H9 (cell line): ENCODE measurements around the gene OXLD1. TPM values are rescaled to one million over a fixed set of nuclear protein-coding genes. Genes with fewer than 3 reads are reported as not detected.
A peak's percentile ranks its signal among the peaks of the same experiment; 100 is the strongest.

Source experiments
- DNase-seq: peaks from one replicate; pipeline ENCODE4 v3.0.0-alpha.2; 2017
- H2AFZ ChIP-seq: one replicate; pipeline ENCODE4 v1.6.1; 2013; ENCODE audit warnings: mild to moderate bottlenecking, low read length, control low read depth, moderate library complexity
- H2AK5ac ChIP-seq: 2 replicates; pipeline ENCODE4 v1.6.1; 2013; ENCODE audit warnings: low read length, control low read depth, mixed read lengths; ENCODE audit not compliant: insufficient read length
- H2BK120ac ChIP-seq: one replicate; pipeline ENCODE4 v1.6.1; 2013; ENCODE audit warnings: low read depth, mild to moderate bottlenecking, low read length, control low read depth, inconsistent platforms; ENCODE audit not compliant: poor library complexity, severe bottlenecking
- H2BK12ac ChIP-seq: 2 replicates; pipeline ENCODE4 v1.6.1; 2013; ENCODE audit warnings: low read length, control low read depth, mixed read lengths, low read depth; ENCODE audit not compliant: insufficient read length
- H2BK15ac ChIP-seq: 2 replicates; pipeline ENCODE4 v1.6.1; 2013; ENCODE audit warnings: low read depth, low read length, control low read depth
- H2BK20ac ChIP-seq: one replicate; pipeline ENCODE4 v1.6.1; 2013; ENCODE audit warnings: low read depth, mild to moderate bottlenecking, low read length, control low read depth, inconsistent platforms; ENCODE audit not compliant: poor library complexity, severe bottlenecking
- H2BK5ac ChIP-seq: 2 replicates; pipeline ENCODE4 v1.6.1; 2013; ENCODE audit warnings: low read length, control low read depth, mixed read lengths; ENCODE audit not compliant: insufficient read length
- H3K14ac ChIP-seq: 2 replicates; pipeline ENCODE4 v1.6.1; 2013; ENCODE audit warnings: low read length, control low read depth; ENCODE audit not compliant: insufficient read depth
- H3K18ac ChIP-seq: 2 replicates; pipeline ENCODE4 v1.6.1; 2013; ENCODE audit warnings: low read depth, mild to moderate bottlenecking, mixed read lengths, low read length, control low read depth; ENCODE audit not compliant: insufficient read length
- H3K23ac ChIP-seq: 2 replicates; pipeline ENCODE4 v1.6.1; 2013; ENCODE audit warnings: low read length, control low read depth, mixed read lengths, low read depth; ENCODE audit not compliant: insufficient read length
- H3K23me2 ChIP-seq: 2 replicates; pipeline ENCODE4 v1.6.1; 2013; ENCODE audit warnings: low read depth, mild to moderate bottlenecking, mixed read lengths, low read length, control low read depth; ENCODE audit not compliant: insufficient read length, poor library complexity, severe bottlenecking
- H3K27ac ChIP-seq: 2 replicates; pipeline ENCODE4 v1.5.1; 2013; ENCODE audit warnings: low read length, control low read depth, mixed read lengths, low read depth; ENCODE audit not compliant: insufficient read length
- H3K27me3 ChIP-seq: 2 replicates; pipeline ENCODE4 v1.6.1; 2013; ENCODE audit warnings: low read length, control low read depth, inconsistent platforms; ENCODE audit not compliant: insufficient read depth
- H3K4ac ChIP-seq: 2 replicates; pipeline ENCODE4 v1.6.1; 2013; ENCODE audit warnings: low read depth, mild to moderate bottlenecking, control low read depth, inconsistent platforms, low read length, moderate library complexity
- H3K4me1 ChIP-seq: 2 replicates; pipeline ENCODE4 v1.6.1; 2013; ENCODE audit warnings: low read length, control low read depth, inconsistent platforms; ENCODE audit not compliant: insufficient read depth
- H3K4me2 ChIP-seq: 2 replicates; pipeline ENCODE4 v1.6.1; 2013; ENCODE audit warnings: low read length, control low read depth, mixed read lengths; ENCODE audit not compliant: insufficient read length, insufficient read depth
- H3K56ac ChIP-seq: 2 replicates; pipeline ENCODE4 v1.6.1; 2013; ENCODE audit warnings: low read depth, mild to moderate bottlenecking, mixed read lengths, low read length, control low read depth; ENCODE audit not compliant: insufficient read length
- H3K79me1 ChIP-seq: 2 replicates; pipeline ENCODE4 v1.6.1; 2013; ENCODE audit warnings: low read depth, mild to moderate bottlenecking, moderate library complexity, low read length, control low read depth, inconsistent platforms; ENCODE audit not compliant: insufficient read depth, poor library complexity, severe bottlenecking
- H3K79me2 ChIP-seq: 2 replicates; pipeline ENCODE4 v1.6.1; 2013; ENCODE audit warnings: low read length, control low read depth, inconsistent platforms; ENCODE audit not compliant: insufficient read depth
- H3K9ac ChIP-seq: 2 replicates; pipeline ENCODE4 v1.6.1; 2013; ENCODE audit warnings: low read length, control low read depth, mixed read lengths; ENCODE audit not compliant: insufficient read length; ENCODE audit errors: extremely low read depth
- H3K9me3 ChIP-seq: one replicate; pipeline ENCODE4 v1.6.1; 2013; ENCODE audit warnings: low read depth, low read length, inconsistent platforms; ENCODE audit not compliant: control insufficient read depth
- H3T11ph ChIP-seq: one replicate; pipeline ENCODE4 v1.6.1; 2013; ENCODE audit warnings: mild to moderate bottlenecking, low read length, control low read depth, inconsistent platforms
- H4K20me1 ChIP-seq: one replicate; pipeline ENCODE4 v1.6.1; 2013; ENCODE audit not compliant: control insufficient read depth, insufficient read length, insufficient read depth
- H4K5ac ChIP-seq: 2 replicates; pipeline ENCODE4 v1.6.1; 2013; ENCODE audit warnings: low read depth, mild to moderate bottlenecking, mixed read lengths, low read length, control low read depth; ENCODE audit not compliant: insufficient read length
- H4K8ac ChIP-seq: replicated peaks from 2 replicates; pipeline ENCODE4 v1.6.1; 2013; ENCODE audit warnings: low read length, control low read depth, mixed read lengths, low read depth; ENCODE audit not compliant: insufficient read length
- H4K91ac ChIP-seq: 2 replicates; pipeline ENCODE4 v1.6.1; 2013; ENCODE audit warnings: low read depth, mild to moderate bottlenecking, moderate library complexity, mixed read lengths, low read length, control low read depth; ENCODE audit not compliant: insufficient read length
- H3K27ac Mint-ChIP-seq, 3 experiments: 2 replicates in 2 of 3; 3 replicates in 1 of 3; pipeline ENCODE4 v1.8.0; 2020 to 2021; ENCODE audit warnings: mixed read lengths in 3 of 3, mild to moderate bottlenecking in 1 of 3, moderate library complexity in 1 of 3
- H3K27me3 Mint-ChIP-seq: 2 replicates; pipeline ENCODE4 v1.8.0; 2021; ENCODE audit warnings: low read depth, mild to moderate bottlenecking, moderate library complexity, mixed read lengths
- H3K36me3 Mint-ChIP-seq, 3 experiments: 2 replicates in 2 of 3; 3 replicates in 1 of 3; pipeline ENCODE4 v1.8.0; 2020 to 2021; ENCODE audit warnings: low read depth in 3 of 3, mixed read lengths in 3 of 3; ENCODE audit not compliant: insufficient read depth in 1 of 3
- H3K4me1 Mint-ChIP-seq, 2 experiments: 2 replicates each; pipeline ENCODE4 v1.8.0; 2020; ENCODE audit warnings: mixed read lengths in 2 of 2
- H3K4me3 Mint-ChIP-seq, 2 experiments: 2 replicates in 1 of 2; 3 replicates in 1 of 2; pipeline ENCODE4 v1.8.0; 2020 to 2021; ENCODE audit warnings: mild to moderate bottlenecking in 2 of 2, mixed read lengths in 2 of 2, moderate library complexity in 1 of 2
- H3K9me3 Mint-ChIP-seq, 2 experiments: 2 replicates in 1 of 2; 3 replicates in 1 of 2; pipeline ENCODE4 v1.8.0; 2020; ENCODE audit warnings: mild to moderate bottlenecking in 2 of 2, mixed read lengths in 2 of 2, moderate library complexity in 1 of 2
- WGBS: extraction: QIAGEN DNeasy Blood & Tissue Kit; methylation state at CpG from one replicate; pipeline ENCODE4 v1.1.7; 2013; ENCODE audit warnings: missing lambda C conversion rate, low lambda C conversion rate, mixed read lengths; ENCODE audit not compliant: insufficient read length; ENCODE audit errors: extremely low coverage; 5-methylcytosine and 5-hydroxymethylcytosine counted together
- total RNA-seq: library from RNA; stranded (reverse); gene quantifications from 2 replicates; pipeline ENCODE4 v1.2.1, GENCODE V29; 2021
- TF ChIP-seq, protein P1 (sequence below): fragments of 200-600 bp; sonication (generic); conservative IDR thresholded peaks from 3 replicates; pipeline ENCODE4 v1.8.0; 2021; ENCODE audit warnings: antibody characterized with exemption, mild to moderate bottlenecking

The OXLD1 gene
- total RNA-seq, 1 experiment from 2014 or later, result 25.0 TPM

DNA sequence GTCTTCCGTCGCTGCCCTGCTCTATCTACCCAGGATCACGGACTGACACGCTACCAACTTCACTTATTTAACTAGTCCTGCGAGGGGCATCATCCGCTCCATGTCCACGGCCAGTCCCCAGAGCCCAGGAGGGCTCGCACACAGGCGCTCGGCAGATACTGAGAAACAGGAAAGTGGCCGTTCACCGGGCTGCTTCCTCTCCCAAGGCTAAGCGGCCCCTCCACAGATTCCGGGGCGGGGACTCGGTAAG, 388 bp downstream of the OXLD1 start:
- Mint-ChIP-seq H3K4me1 (peaks cover 18 to 19% of the 10 kb centered on the region in 2 experiments), H3K9me3 (no peaks in the 10 kb centered on the region), H3K27me3 (no peaks in the 10 kb centered on the region), H3K36me3 (peaks cover 26 to 48% (median 47%) of the 10 kb centered on the region in 3 experiments; a peak in 6 of 7 replicates), H3K27ac (peak overlapping the region; percentile 24 to 98 (median 81); a peak in 6 of 7 replicates), H3K4me3 (peak overlapping the region; percentile 97)
- Histone ChIP-seq H4K8ac (no peak overlapping the region), H2AK5ac (no peak overlapping the region), H3K79me1 (peaks cover 10% of the 10 kb centered on the region), H3K9ac (peak overlapping the region; percentile 54), H2AFZ (no peak overlapping the region), H2BK15ac (no peak overlapping the region), H2BK120ac (no peak overlapping the region), H4K91ac (no peak overlapping the region), H4K5ac (no peak overlapping the region), H3K4me1 (peaks cover 2% of the 10 kb centered on the region; the same call in 1 of the 2 replicates), H3K27me3 (no peaks in the 10 kb centered on the region), H3T11ph (no peak overlapping the region), H3K4me2 (peak overlapping the region; percentile 74), H3K14ac (peak overlapping the region; percentile 58; the same call in 1 of the 2 replicates), H4K20me1 (no peaks in the 10 kb centered on the region), H3K4ac (no peak overlapping the region), H3K23ac (no peak overlapping the region), H3K27ac (no peak overlapping the region), H3K79me2 (peaks cover 4% of the 10 kb centered on the region; the same call in 1 of the 2 replicates), H2BK12ac (no peak overlapping the region), H3K9me3 (no peaks in the 10 kb centered on the region), H3K56ac (no peak overlapping the region), H2BK20ac (no peak overlapping the region), H2BK5ac (no peak overlapping the region), H3K18ac (no peak overlapping the region), H3K23me2 (peaks cover 3% of the 10 kb centered on the region)
- TF ChIP-seq, protein P1, sequence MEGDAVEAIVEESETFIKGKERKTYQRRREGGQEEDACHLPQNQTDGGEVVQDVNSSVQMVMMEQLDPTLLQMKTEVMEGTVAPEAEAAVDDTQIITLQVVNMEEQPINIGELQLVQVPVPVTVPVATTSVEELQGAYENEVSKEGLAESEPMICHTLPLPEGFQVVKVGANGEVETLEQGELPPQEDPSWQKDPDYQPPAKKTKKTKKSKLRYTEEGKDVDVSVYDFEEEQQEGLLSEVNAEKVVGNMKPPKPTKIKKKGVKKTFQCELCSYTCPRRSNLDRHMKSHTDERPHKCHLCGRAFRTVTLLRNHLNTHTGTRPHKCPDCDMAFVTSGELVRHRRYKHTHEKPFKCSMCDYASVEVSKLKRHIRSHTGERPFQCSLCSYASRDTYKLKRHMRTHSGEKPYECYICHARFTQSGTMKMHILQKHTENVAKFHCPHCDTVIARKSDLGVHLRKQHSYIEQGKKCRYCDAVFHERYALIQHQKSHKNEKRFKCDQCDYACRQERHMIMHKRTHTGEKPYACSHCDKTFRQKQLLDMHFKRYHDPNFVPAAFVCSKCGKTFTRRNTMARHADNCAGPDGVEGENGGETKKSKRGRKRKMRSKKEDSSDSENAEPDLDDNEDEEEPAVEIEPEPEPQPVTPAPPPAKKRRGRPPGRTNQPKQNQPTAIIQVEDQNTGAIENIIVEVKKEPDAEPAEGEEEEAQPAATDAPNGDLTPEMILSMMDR, result no peak
- WGBS, result no CpG with 5 or more reads among the region's 16 CpGs
- peak; percentile 64 for DNase-seq
